PFSK-1 (cell line): Measurements from ENCODE around the gene ZCCHC3.

Experiments used
- POLR2AphosphoS5 ChIP-seq: IDR thresholded peaks from 2 replicates; pipeline ENCODE4 v1.6.1; 2012; ENCODE audit warnings: low read depth, mild to moderate bottlenecking, control low read depth, low read length, moderate library complexity
- TF ChIP-seq, protein P1 (sequence below), 2 experiments: IDR thresholded peaks; 2 replicates each; pipeline versions ENCODE4 v1.6.1 to v1.8.0; 2011 to 2012; ENCODE audit warnings: low read depth in 2 of 2, low read length in 2 of 2, control low read depth in 1 of 2, inconsistent platforms in 1 of 2, mild to moderate bottlenecking in 1 of 2, moderate library complexity in 1 of 2; ENCODE audit not compliant: insufficient read depth in 1 of 2

DNA sequence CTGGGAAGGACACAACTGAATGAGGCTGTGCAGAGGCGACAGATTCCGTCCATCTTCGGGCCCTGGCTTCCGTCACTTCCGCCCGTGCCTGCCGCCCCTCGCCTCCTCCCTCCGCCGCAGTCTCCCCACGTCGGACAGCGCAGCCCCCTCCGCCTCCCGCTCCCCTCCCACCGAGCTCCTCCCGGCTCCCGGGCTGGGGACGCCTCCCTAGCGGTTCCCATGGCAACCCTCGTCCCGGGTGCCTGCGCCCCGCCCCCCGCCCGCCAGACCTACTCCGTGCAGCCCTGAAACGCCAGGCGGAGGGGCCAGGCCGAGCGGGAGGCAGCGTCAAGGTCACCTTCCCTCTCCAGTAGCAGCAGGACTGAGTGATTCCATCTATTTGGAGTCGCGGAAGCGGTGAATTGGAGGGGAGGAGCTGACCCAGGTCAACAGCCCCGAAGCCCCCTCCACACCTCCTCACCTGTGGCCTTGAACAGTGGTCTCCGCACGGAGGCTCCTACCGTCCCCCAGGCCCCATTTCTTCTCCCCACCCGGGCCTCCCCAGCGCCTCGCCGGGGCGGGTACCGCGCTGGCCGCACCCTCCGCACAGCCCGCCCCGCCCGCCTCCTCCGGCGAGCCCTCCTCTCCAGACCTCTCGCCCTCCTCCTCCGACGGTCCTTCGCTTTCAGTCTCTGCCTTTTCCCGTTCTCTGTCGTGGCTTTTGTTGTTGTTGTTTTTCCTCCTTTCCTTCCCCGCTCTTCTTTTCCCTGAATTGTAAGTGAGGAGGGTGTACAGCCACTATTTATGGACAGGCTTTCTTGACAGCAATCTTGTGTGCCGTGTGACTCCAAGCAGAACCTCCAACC lies 50.5 kb downstream of the ZCCHC3 start:
- peak; percentile 82; the same call in 1 of the 2 replicates for TF ChIP-seq POLR2AphosphoS5
- TF ChIP-seq, protein P1, sequence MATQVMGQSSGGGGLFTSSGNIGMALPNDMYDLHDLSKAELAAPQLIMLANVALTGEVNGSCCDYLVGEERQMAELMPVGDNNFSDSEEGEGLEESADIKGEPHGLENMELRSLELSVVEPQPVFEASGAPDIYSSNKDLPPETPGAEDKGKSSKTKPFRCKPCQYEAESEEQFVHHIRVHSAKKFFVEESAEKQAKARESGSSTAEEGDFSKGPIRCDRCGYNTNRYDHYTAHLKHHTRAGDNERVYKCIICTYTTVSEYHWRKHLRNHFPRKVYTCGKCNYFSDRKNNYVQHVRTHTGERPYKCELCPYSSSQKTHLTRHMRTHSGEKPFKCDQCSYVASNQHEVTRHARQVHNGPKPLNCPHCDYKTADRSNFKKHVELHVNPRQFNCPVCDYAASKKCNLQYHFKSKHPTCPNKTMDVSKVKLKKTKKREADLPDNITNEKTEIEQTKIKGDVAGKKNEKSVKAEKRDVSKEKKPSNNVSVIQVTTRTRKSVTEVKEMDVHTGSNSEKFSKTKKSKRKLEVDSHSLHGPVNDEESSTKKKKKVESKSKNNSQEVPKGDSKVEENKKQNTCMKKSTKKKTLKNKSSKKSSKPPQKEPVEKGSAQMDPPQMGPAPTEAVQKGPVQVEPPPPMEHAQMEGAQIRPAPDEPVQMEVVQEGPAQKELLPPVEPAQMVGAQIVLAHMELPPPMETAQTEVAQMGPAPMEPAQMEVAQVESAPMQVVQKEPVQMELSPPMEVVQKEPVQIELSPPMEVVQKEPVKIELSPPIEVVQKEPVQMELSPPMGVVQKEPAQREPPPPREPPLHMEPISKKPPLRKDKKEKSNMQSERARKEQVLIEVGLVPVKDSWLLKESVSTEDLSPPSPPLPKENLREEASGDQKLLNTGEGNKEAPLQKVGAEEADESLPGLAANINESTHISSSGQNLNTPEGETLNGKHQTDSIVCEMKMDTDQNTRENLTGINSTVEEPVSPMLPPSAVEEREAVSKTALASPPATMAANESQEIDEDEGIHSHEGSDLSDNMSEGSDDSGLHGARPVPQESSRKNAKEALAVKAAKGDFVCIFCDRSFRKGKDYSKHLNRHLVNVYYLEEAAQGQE (IDR thresholded peaks at IDR 0.05; ENCODE audit: insufficient read depth in 1 of 2, low read depth in 2 of 2, low read length in 2 of 2): peak; percentile 9 to 60; a peak in 2 of 4 replicates
